Measurements from ENCODE around the gene FDX2. TPM values are rescaled to one million over a fixed set of nuclear protein-coding genes. Genes with fewer than 3 reads are reported as not detected.

FDX2 gene
- total RNA-seq, 6 experiments from 2014 or later = 8.9 to 17.1 (median 10.7) TPM

DNA sequence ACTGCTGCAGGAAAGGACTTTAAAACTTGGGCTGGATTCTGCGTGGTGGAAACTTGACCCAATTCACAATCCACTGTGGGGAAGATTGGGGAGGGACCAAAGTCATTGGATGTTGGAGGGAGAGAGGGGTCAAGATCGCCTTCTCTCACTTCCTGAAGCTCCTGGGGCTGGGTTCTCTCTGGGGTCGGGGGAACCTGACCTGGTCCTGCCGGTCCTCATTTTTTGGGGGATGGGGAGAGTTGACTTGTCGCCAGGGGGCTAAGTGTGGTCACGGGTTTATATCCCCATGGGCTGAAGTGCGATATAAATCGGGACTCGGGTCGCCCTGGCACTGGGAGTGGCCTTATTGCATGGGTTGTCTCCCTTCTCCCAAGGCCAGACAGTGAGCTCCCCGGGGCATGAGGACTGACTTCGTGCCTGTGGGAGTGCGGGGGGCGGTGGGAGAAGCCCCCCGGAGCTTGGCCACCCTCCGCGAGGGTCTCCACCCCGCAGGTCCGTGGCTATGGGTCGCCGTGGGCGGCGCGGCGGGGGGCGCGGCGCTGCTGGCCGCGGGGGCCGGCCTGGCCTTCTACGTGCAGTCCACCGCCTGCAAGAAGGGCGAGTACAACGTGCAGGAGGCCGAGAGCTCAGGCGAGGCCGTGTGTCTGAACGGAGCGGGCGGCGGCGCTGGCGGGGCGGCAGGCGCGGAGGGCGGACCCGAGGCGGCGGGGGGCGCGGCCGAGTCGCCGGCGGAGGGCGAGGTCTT, 19.8 kb downstream of the FDX2 start:
- Histone ChIP-seq H3K9me3 (no peaks in the 10 kb centered on the region), H3K27ac (no peak overlapping the region), H3K4me3 (no peak overlapping the region), H3K27me3 (peaks cover 6 to 30% of the 10 kb centered on the region in 2 donors), H3K4me1 (peaks cover 0 to 20% (median 6%) of the 10 kb centered on the region in 4 donors), H3K36me3 (no peaks in the 10 kb centered on the region)
- DNase-seq = no peak
- ATAC-seq = no peak
- intact Hi-C loops (cut with DNase I) = no loop called here
- 0% methylated on average over 2 of the region's 58 CpGs for WGBS (ENCODE audit: insufficient coverage, low coverage, low lambda C conversion rate, missing lambda C conversion rate)
- TF ChIP-seq CTCF (IDR thresholded peaks at IDR 0.05) (no peak), POLR2A (IDR thresholded peaks at IDR 0.05) (no peak)

- WGBS (ENCODE audit: insufficient coverage, low coverage, low lambda C conversion rate, missing lambda C conversion rate) = 4% methylated on average over 29 of the region's 48 CpGs
- ATAC-seq (peak; percentile 16 to 35 (median 26)), DNase-seq (peak in 1 of 3 donors; percentile 46)
- peaks cover 12 to 34% of the 10 kb centered on the region in 2 donors for H3K27me3 ChIP-seq
- peaks cover 0 to 26% (median 6%) of the 10 kb centered on the region in 4 donors for H3K4me1 ChIP-seq
- intact Hi-C loops (cut with DNase I) = no loop called here
- H3K36me3 ChIP-seq = no peaks in the 10 kb centered on the region
- TF ChIP-seq CTCF (IDR thresholded peaks at IDR 0.05) (no peak), POLR2A (IDR thresholded peaks at IDR 0.05) (no peak)
- H3K27ac ChIP-seq = no peak overlapping the region
- H3K4me3 ChIP-seq = no peak overlapping the region
- H3K9me3 ChIP-seq = no peaks in the 10 kb centered on the region
Measured at GRCh38 chr19:10295305-10295846, 20.4 kb downstream of the FDX2 start.

DNA sequence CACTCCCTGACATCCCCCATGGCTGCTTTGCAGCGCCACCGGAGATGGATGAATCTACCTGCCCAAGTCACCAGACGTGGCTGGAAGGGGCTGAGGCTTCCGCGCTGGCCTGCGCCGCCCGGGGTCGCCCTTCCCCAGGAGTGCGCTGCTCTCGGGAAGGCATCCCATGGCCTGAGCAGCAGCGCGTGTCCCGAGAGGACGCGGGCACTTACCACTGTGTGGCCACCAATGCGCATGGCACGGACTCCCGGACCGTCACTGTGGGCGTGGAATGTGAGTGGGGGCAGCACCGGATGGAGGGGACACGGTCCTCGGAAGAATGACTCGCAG, 21.5 kb downstream of the FDX2 start:
- ATAC-seq (peak in 1 of 4 donors; percentile 1), DNase-seq (no peak)
- Histone ChIP-seq H3K36me3 (no peaks in the 10 kb centered on the region), H3K27ac (no peak overlapping the region), H3K27me3 (peaks cover 15 to 34% of the 10 kb centered on the region in 2 donors), H3K9me3 (no peaks in the 10 kb centered on the region), H3K4me1 (peaks cover 0 to 36% (median 6%) of the 10 kb centered on the region in 4 donors), H3K4me3 (no peak overlapping the region)
- intact Hi-C loops (cut with DNase I) = no loop called here
- 9% methylated on average over 15 of the region's 25 CpGs for WGBS (ENCODE audit: insufficient coverage, low coverage, low lambda C conversion rate, missing lambda C conversion rate)
- no peak for TF ChIP-seq POLR2A (IDR thresholded peaks at IDR 0.05)
- peak in 1 of 4 donors; percentile 8 for TF ChIP-seq CTCF (IDR thresholded peaks at IDR 0.05)

DNA sequence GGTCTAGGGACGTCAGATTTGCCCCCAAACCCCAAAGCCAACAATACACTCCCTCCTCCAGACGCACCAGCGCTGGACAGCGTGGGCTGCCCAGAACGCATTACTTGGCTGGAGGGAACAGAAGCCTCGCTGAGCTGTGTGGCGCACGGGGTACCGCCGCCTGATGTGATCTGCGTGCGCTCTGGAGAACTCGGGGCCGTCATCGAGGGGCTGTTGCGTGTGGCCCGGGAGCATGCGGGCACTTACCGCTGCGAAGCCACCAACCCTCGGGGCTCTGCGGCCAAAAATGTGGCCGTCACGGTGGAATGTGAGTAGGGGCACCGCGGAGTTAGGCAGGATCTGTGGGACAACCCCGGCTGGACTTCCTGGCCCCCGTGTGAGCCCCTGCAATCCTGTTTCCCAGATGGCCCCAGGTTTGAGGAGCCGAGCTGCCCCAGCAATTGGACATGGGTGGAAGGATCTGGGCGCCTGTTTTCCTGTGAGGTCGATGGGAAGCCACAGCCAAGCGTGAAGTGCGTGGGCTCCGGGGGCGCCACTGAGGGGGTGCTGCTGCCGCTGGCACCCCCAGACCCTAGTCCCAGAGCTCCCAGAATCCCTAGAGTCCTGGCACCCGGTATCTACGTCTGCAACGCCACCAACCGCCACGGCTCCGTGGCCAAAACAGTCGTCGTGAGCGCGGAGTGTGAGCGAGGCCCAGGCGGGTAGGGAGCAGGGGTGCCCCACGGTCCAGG, 22.0 kb downstream of the FDX2 start:
- H3K27ac ChIP-seq = no peak overlapping the region
- no peak for DNase-seq
- no peaks in the 10 kb centered on the region for H3K9me3 ChIP-seq
- peaks cover 15 to 34% of the 10 kb centered on the region in 2 donors for H3K27me3 ChIP-seq
- TF ChIP-seq POLR2A (IDR thresholded peaks at IDR 0.05) (no peak), CTCF (IDR thresholded peaks at IDR 0.05) (no peak)
- peaks cover 0 to 37% (median 6%) of the 10 kb centered on the region in 4 donors for H3K4me1 ChIP-seq
- no peak overlapping the region for H3K4me3 ChIP-seq
- intact Hi-C loops (cut with DNase I) = no loop called here
- no peaks in the 10 kb centered on the region for H3K36me3 ChIP-seq
- 7% methylated on average over 9 of the region's 49 CpGs for WGBS (ENCODE audit: insufficient coverage, low coverage, low lambda C conversion rate, missing lambda C conversion rate)
- no peak for ATAC-seq

Data from right lobe of liver (tissue), 6 donors.